Fibroblast of gingiva (primary cell): Measurements from ENCODE around the gene ESAM.

ENCODE experiments used
- DNase-seq: peaks from one replicate; pipeline ENCODE4 v3.0.0-alpha.2; 2011; ENCODE audit warnings: low read depth

ESAM gene

GRCh38 chr11:124753205-124753604, 8.9 kb downstream of the ESAM start:
- DNase-seq, result no peak

- DNase-seq, result no peak
These were observed 9.5 kb downstream of the ESAM start for GRCh38 chr11:124752471-124753102.

- no peak for DNase-seq
These were observed 10.2 kb downstream of the ESAM start, which contains the start of gene VSIG2 for GRCh38 chr11:124751741-124752470. Gene VSIG2 (minus strand): TSS chr11:124752255. CDS start chr11:124752137, 118 bp downstream.

- no peak for DNase-seq
These were observed 10.7 kb downstream of the ESAM start for GRCh38 chr11:124751391-124751740.

- DNase-seq, result no peak
These were observed 12.2 kb downstream of the ESAM start for GRCh38 chr11:124749912-124750311.

- DNase-seq, result no peak
These were observed 13.4 kb downstream of the ESAM start for GRCh38 chr11:124748481-124749343.

- no peak for DNase-seq
These were observed 14.0 kb downstream of the ESAM start for GRCh38 chr11:124748100-124748418.

GRCh38 chr11:124747406-124748099, 14.5 kb downstream of the ESAM start:
- DNase-seq, result no peak

GRCh38 chr11:124746621-124747243, 15.4 kb downstream of the ESAM start:
- DNase-seq, result peak; percentile 67

GRCh38 chr11:124745835-124746620, 16.1 kb downstream of the ESAM start:
- no peak for DNase-seq

GRCh38 chr11:124745270-124745834, 16.7 kb downstream of the ESAM start:
- DNase-seq, result no peak

- no peak for DNase-seq
These were observed 19.0 kb downstream of the ESAM start for GRCh38 chr11:124743050-124743449.

- no peak for DNase-seq
These were observed 19.5 kb downstream of the ESAM start for GRCh38 chr11:124742555-124742954.

- no peak for DNase-seq
These were observed 21.7 kb downstream of the ESAM start for GRCh38 chr11:124740277-124740882.

GRCh38 chr11:124739479-124740276, 22.4 kb downstream of the ESAM start, which contains the start of gene NRGN:
Gene NRGN (plus strand): TSS chr11:124739942. CDS start chr11:124740085, 143 bp downstream.
- DNase-seq, result peak; percentile 77

GRCh38 chr11:124738713-124739478, 23.2 kb downstream of the ESAM start:
- no peak for DNase-seq

- DNase-seq, result no peak
These were observed 24.3 kb downstream of the ESAM start for GRCh38 chr11:124737638-124738305.

GRCh38 chr11:124736736-124737135, 25.4 kb downstream of the ESAM start:
- no peak for DNase-seq
